IPS-11a (cell line): Measurements from ENCODE around the gene MAT2B.
A peak's percentile ranks its signal among the peaks of the same experiment; 100 is the strongest.

Experiments
- H3K4me3 ChIP-seq: one replicate; pipeline ENCODE4 v1.5.1; 2013; ENCODE audit warnings: low read depth, low read length, control low read depth

Gene MAT2B

DNA sequence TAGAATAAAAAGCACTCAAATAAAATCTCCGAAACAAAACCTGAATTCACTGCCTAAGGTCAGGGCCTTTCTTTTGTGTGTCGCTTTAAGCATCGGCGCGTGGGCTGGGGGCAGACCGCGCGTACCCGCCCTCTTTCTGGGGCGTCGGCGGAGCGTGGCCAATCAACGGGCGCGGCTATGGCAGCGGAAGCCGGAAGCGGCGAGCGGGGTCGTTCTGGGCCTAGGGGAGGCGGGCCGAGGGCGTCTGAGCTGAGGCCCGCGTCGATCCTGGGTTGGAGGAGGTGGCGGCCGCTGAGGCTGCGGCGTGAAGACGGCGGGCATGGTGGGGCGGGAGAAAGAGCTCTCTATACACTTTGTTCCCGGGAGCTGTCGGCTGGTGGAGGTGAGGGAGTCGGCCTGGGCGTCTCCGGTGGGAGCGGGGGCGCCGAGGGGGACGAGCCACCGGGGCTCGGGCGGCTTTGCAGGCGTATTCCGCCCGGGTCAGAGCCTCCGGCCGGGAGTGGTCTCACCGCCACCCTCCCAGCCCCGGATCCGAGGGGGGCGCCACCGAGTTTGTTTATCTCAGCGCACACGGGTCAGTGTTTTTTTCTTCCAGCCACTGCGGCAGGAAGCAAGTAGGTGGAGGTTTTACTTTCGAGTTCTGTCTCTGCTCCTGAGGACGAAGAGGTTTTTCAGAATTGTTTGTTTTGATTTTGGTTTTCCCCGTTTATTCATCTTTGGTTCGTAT lies at the start of gene MAT2B:
Gene MAT2B, plus strand, starts transcription at position 252 of the 727 bp plus-strand sequence. Its CDS starts 68 bp downstream, at position 320.
- H3K4me3 ChIP-seq: peak within 1 kb of the TSS; percentile 90

DNA sequence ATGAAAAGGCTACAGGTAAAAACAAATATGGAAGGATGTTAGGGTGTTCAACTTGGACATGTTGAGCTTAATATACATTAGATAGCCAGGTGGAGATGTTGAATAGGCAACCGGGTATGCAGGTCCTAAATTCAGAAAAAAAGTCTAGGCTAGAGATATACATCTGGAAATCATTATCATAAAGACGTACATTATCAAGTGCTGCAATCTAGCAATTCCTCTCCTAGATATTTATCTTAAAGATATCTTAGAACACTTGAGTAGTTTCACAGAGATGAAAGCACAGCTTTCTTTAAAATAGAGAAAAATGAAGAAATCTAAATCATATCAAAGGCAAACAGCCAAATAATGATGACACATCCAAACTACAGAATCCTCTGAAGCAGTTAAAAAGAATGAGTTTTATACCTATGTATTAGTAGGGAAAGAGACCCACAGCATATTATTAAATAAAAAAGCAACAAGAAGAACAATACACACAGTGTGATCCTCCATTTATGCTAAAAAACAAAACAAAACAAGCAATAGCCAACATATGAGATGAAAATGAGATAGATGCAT lies 49.3 kb upstream of the MAT2B start:
- no peak overlapping the region for H3K4me3 ChIP-seq

DNA sequence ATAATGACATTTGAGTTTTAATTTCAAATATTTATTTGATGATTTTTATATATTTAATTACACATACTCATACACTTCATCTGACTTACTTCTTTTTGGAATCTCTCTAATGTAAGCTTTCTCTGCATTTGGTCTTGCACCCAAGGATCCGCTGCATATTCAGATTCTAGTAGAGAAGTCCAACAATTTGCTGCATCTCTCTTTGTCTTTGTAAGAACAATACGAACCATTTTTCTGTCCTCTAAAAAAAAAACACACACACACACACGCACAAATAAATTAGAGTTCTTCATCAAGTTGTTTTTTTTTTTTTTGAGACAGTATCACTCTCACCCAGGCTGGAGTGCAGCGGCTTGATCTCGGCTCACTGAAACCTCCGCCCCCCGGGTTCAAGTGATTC lies 48.6 kb upstream of the MAT2B start:
- no peak overlapping the region for H3K4me3 ChIP-seq

DNA sequence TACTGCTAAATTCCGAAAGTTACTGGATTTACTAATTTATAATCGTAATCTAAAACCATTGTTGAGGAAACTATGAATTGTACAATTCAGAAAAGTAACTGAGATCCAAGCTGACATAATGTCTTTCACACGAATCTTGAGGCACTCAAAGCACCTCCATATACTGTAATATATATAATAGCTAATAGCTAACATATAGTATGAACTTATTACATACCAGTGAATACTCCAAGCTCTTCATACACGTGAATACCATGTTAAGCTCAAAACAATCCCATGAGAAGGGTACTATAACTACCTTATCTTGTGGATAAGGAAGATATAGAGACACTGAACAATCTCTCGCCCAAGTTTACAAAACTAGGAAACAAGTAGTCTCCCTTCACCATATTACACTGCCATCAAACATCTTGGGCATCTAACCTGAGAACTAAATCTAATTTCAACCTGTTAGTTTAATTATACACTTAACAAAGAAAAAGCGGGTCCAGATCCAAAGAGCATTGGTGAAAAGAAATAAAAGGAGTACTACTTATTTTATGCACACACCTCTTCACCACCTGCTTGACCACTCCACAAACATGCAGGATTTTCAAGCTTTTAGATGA lies 46.5 kb upstream of the MAT2B start:
- H3K4me3 ChIP-seq: peak overlapping the region; percentile 64

DNA sequence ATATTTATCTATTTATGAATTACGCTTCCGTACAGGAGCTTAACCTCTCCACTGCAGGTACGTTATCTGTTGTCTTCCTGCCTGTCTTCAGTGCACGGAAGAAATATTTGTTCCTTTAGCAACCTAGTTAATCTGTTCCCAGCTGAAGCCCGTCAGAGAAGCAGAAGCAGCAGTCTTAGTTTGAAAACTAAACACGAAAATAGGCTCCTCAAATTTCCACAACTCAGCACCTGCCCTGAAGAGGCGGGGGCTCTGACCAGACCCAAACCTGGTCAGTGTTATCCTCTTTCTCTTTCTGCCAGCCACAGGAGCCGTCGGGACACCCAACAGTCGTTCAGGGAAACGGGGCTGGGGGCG lies 46.0 kb upstream of the MAT2B start:
- peak overlapping the region; percentile 64 for H3K4me3 ChIP-seq

DNA sequence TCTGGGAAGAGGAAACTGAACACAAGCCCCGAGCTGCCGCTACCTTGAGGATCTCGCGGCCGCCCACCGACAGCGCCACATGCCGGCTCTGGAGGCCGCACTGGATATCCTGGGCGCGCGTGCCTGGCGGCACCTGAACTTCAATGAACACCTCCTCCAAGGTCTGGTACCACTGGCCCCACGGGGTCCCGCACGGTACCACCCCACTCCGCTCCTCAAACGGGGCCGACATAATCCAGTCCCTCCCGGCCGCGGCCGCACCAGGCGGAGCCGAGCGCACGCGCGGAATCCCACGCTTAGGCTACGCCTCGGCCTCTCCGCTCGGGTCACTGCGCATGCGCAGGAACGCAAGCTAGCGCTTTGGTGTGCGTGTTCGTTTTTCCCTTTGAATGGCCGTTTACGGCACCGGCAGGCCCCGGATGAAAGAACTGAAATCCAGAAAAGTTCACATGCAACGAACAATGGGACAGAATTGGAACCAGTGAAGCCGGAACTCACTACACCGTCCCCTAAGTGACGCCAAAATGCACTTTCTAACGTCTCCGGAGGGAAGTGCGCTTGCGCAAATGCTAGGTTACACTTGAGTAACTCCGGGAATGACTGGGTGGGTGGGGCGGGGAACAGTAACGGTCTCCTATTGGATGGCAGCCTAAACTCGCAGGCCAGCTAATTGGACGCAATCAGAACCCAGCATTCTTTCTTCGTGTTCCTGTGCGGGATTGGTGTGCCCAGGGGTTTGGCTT lies 45.4 kb upstream of the MAT2B start, which contains the start of gene NUDCD2:
Gene NUDCD2, minus strand, starts transcription at position 284 of the 743 bp plus-strand sequence. Its CDS starts 52 bp downstream, at position 232.
- H3K4me3 ChIP-seq: peak within 1 kb of the TSS; percentile 81

DNA sequence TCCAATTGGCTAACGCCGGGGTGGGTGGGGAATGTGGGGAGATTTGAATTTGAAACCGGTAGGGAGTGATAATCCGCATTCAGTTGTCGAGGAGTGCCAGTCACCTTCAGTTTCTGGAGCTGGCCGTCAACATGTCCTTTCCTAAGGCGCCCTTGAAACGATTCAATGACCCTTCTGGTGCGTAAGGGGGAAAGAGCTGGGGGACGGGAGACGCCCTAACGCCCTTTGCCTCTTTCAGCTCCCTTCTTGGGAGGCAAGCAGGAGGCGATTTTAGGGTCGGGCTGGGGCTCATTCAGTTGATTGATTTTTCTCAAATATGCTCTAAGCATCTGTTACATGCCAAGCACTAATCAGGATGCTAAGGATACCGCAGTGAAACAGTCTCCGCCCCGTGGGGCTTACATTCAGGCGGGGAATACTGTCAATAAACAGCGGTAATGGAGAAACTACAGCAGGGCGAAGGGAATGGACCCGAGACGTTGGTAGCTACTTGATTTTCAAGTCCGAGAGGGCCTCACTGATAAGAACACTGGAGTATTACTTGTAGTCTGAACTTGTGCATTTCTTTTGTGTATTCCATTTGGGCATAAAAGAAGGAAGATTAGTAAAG lies 44.8 kb upstream of the MAT2B start, which contains the start of gene HMMR:
Gene HMMR, plus strand, starts transcription at position 71 of the 610 bp plus-strand sequence. Its CDS starts 61 bp downstream, at position 132.
- H3K4me3 ChIP-seq: peak within 1 kb of the TSS; percentile 81

DNA sequence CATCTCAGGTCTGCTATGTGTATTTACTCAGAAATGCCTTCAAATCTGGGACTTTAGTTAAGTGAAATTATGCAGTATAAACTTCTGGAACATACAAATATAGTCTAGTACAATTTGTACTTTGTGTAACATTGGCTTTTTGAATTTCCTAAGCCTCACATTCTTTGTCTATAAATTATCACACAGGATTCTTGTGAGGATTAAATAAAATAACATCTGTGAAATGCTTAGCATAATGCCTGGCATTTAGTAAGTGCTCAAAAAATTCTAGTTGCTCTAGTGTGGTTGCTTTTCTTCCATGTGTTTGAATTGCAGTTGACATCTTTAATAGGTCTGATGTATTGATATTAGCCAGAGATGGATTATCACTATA lies 42.4 kb upstream of the MAT2B start:
- H3K4me3 ChIP-seq: no peak overlapping the region

DNA sequence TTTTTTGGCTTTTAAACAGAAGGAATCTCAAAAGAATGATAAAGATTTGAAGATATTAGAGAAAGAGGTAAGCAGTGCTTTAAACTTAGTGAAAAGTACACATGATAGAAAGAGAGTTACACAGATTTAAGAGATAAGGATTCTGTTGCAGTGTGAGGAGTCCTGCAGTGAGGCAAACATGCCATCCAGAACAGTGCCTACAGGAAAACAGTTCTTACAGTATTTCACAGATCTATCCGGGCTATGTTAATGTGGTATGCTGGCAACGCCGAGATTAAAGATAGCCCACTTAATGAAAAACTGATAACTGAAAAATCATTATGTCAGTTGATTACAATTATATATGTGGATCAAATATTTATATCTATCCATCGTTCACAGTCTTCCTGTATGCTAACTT lies 37.7 kb upstream of the MAT2B start:
- H3K4me3 ChIP-seq: no peak overlapping the region

DNA sequence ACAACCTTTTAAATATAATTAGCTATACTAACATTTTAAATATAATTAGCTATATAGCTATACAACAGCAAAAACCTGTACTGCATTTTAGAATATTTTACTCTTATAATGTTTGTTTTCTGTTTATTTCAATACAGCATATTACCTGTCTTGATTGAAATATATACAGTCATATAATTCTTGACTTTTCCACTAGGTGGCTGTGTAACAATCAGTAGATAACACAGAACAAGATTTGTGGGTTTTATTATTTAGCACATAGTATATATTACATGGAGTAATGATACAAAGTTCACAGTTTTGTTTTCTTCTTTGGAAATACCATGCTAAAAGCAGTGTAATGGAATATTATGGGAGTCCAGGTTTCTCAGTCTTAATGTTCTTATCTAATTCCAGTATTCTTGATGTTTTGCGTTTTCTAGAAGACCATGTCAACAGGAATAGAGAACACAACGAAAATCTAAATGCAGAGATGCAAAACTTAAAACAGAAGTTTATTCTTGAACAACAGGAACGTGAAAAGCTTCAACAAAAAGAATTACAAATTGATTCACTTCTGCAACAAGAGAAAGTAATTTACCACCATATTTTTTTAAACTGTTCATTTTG lies 31.7 kb upstream of the MAT2B start:
- no peak overlapping the region for H3K4me3 ChIP-seq

DNA sequence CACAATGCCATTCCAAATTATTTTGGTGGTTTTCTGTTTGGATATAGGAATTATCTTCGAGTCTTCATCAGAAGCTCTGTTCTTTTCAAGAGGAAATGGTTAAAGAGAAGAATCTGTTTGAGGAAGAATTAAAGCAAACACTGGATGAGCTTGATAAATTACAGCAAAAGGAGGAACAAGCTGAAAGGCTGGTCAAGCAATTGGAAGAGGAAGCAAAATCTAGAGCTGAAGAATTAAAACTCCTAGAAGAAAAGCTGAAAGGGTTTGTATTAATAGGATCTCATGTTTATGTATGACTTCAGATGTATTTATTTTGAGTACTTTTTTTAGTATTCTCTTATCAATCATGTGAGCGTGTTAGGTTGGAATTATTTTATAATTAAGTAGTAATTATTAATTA lies 30.0 kb upstream of the MAT2B start:
- no peak overlapping the region for H3K4me3 ChIP-seq

DNA sequence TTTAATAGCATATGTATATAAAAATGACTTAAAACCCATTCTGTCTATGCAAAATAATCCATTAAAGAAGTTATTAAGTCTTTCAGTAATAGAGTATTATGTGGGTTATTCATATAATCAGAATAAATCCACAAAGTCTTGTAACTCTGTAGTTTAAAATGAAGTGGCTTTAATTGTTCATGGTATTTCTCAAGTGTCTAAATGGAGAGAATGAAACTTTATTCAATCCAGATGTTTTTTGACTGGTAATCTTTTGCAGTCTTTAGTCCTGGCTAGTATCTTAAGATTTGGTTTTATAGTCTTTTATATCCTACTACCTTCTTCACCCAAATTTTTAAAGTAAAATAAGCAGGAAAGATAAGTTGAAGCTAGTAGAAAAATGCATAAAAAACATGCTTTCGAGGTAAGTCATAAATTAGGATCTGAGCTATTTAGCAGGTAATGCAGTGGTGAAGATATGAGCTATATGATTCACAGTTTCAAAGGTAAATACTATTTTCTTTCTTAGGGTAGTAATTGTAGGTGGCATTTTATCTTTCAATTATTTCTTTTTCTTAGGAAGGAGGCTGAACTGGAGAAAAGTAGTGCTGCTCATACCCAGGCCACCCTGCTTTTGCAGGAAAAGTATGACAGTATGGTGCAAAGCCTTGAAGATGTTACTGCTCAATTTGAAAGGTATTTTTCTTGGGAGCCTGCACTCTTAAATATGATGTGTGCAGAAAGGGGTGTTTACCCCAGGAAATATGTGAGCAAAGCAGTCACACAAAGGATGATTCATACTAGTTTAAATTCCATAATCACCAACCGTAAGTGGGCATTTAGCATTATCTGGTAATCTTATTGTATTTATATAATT lies 27.1 kb upstream of the MAT2B start:
- H3K4me3 ChIP-seq: no peak overlapping the region

DNA sequence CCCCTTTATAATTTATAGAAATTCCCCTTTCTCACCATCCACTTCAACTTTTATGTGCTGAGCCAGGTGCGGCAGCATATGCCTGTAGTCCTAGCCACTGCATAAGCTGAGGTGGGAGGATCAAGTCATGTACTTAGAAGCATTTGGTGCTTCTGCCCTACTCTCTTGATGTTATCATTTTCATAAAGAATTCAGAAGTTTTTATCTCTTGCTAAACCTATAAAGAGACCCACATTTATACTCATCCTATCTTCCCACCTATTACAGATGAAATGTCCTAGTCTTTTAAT lies 26.5 kb upstream of the MAT2B start:
- no peak overlapping the region for H3K4me3 ChIP-seq

DNA sequence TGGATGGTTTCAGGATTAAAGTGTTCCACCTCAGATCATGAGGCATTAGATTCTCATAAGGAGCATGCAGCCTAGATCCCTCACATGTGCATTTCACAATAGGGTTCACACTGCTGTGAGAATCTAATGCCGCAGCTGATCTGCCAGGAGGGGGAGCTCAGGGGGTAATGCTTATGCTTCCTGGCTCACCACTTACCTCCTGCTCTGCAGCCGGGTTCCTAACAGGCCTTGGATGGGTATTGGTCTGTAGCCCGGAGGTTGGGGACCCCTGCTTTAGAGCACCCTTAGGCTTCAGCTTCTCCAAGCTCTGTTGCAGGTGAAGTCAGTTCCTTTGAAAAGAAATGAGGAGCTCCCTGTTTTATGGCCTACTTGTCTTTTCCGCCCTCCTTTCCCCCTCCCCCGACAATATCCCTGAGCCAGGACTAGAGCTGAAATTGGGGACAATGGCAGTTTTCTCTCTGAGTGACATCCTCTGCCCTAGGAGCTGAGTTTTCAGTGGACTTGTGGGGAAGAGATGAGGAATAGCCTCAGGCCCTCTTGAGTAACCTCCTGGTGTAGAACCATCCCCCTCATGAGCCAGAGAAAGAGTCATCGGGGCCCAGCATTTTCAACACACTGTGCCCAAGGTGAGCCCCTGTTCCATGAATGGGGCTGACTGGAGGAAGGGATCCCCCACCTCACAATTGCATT lies 16.2 kb upstream of the MAT2B start:
- no peak overlapping the region for H3K4me3 ChIP-seq

DNA sequence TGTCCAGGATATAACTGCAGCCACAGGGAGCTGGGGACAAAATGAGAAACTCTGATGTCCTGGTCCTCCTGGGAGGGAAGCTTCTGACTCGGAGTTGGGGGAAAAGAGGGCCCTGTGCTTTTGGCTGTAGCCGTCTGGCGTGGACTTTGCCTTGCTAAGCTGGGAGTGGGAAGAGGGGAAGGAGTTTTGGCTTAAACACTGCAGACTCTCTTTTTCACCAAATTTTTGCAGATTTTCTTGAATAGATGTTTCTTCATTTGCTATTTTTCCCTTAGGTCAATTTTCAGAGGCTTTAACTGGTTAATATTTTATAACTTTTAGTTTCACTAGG lies 15.7 kb upstream of the MAT2B start:
- H3K4me3 ChIP-seq: no peak overlapping the region

DNA sequence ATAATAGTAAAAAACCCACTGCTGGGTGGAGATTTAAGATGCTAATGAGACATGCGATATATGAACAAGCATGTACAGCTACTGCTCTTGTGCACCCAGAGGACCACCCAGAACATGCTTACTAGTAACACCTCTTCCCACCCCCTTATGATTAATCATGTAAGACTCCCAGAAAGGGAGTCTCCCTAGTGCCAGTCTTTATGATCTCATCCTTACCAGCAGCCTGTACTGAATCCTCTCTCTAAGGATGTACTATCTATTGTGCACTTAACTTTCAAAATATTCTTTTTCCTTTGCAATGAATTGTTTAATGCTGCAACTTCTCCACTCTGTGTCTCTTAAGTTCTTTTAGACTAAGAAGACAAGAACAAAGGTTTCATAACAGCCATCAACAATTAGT lies 9.1 kb upstream of the MAT2B start:
- H3K4me3 ChIP-seq: no peak overlapping the region

DNA sequence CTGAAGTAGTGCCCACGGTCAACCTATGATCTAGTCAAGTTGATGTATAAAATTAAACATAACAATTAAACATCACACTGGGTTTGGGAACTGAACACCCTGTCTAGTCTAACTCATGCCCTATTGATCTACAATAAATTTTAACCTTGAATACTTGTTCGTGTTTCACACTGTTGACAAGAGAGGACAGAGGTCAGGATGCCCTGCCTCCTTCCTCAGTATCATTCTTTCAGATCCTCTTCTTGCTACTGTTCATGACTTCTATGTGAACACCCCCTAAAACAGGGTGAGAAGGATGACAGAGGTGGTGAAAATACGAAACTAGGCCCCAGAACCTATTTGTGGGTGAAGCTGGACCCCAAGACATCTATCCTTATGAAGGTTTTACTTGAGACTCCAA lies 8.1 kb upstream of the MAT2B start:
- H3K4me3 ChIP-seq: no peak overlapping the region

DNA sequence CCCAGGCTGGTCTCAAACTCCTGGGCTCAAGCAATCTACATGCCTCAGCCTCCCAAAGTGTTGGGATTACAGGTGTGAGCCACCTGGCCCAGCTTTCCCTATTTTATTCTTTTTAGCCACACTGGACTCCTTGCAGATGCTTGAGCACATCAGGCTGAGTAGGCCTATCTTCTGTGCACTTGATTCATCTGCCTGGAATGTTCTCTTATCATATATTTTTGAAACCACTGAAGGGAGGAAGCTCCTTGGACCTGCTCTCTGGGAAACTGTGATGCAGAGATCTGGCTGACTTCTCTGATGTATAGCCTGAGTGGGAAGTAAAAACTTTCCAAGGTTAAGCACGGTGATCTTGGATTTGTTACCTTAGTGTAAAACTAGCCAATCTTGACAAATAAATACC lies 6.5 kb upstream of the MAT2B start:
- no peak overlapping the region for H3K4me3 ChIP-seq

DNA sequence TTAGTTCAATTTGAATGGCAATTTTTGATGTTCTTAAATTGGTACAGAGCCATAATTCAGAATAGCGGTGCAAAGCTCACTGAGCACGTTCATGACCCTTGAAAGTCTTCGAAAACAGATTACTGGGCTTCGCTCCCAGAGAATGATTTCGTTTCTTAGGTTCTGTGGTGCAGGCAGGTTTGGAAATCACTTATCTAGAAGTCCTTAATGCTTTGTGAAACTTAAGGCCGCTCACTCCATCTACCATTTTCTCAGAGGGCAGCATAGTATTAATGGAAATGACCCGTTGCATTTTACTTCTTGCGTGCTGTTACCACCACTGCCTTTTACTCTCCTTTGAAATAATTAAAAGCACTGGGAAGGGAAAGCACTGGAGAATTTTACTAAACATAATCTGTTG lies 2.9 kb upstream of the MAT2B start:
- H3K4me3 ChIP-seq: no peak overlapping the region
